ENCODE results near the gene OR1E2.
"Not testable (repeated sequence)": the region's sequence is repeated elsewhere in the genome, so short reads cannot be mapped to it uniquely, and the experiment has no call there.

GRCh38 chr17:3412216-3412615, 21.4 kb downstream of the OR1E2 start:
- not testable (repeated sequence) for TF ChIP-seq CTCF (IDR thresholded peaks at IDR 0.05; ENCODE audit: low read depth, low read length); EZH2phosphoT487 (IDR thresholded peaks at IDR 0.05; ENCODE audit: low read depth)

All from OCI-LY3 (cell line).